Left ventricle myocardium inferior (tissue), 1 donor: Measurements from ENCODE around the gene LPCAT3. TPM values are rescaled to one million over a fixed set of nuclear protein-coding genes. Genes with fewer than 3 reads are reported as not detected.

ENCODE experiments used
- DNase-seq: peaks from one replicate; pipeline ENCODE4 v3.0.0-alpha.2; 2020
- H3K27ac ChIP-seq: fragments of 200-600 bp; replicated peaks from 2 replicates; pipeline ENCODE4 v1.8.0; 2021
- H3K27me3 ChIP-seq: fragments of 200-600 bp; 2 replicates; pipeline ENCODE4 v1.8.0; 2021; ENCODE audit warnings: low read depth
- H3K36me3 ChIP-seq: fragments of 200-600 bp; 2 replicates; pipeline ENCODE4 v1.8.0; 2021
- H3K4me1 ChIP-seq: fragments of 200-600 bp; 2 replicates; pipeline ENCODE4 v1.8.0; 2021
- H3K4me3 ChIP-seq: fragments of 200-600 bp; 2 replicates; pipeline ENCODE4 v1.8.0; 2021; ENCODE audit warnings: mild to moderate bottlenecking, moderate library complexity
- H3K9me3 ChIP-seq: fragments of 200-600 bp; replicated peaks from 2 replicates; pipeline ENCODE4 v1.8.0; 2021
- CTCF ChIP-seq: fragments of 200-600 bp; IDR thresholded peaks from 2 replicates; pipeline ENCODE4 v1.8.0; 2021; ENCODE audit warnings: antibody characterized with exemption, mild to moderate bottlenecking, borderline replicate concordance
- intact Hi-C: fragments of 100-400 bp; cut with micrococcal nuclease; formaldehyde crosslinking; loops from one replicate; pipeline ENCODE4 v1.11.0; 2022
- total RNA-seq: library from RNA; stranded (reverse); fragmentation: NEBNext Ultra II Directional; extraction: Animal tissue kit (Norgen Biotek cat#: 25700); gene quantifications from one replicate; pipeline ENCODE4 v1.2.1, GENCODE V29; 2021
- donor health status: DM: no; HTN: yes; CAD: no; lungs with severe emphysema.

The LPCAT3 gene
- total RNA-seq, 1 donor from 2014 or later, result 35.1 TPM

GRCh38 chr12:6941267-6941666 lies 77.0 kb downstream of the LPCAT3 start:
- DNase-seq, result peak; percentile 28
- peaks cover 34% of the 10 kb centered on the region for H3K36me3 ChIP-seq
- no peak overlapping the region for H3K4me3 ChIP-seq
- intact Hi-C loops, result no loop called here
- peaks cover 90% of the 10 kb centered on the region for H3K4me1 ChIP-seq
- H3K27ac ChIP-seq, result peak overlapping the region; percentile 55
- TF ChIP-seq CTCF, result no peak
- H3K9me3 ChIP-seq, result no peaks in the 10 kb centered on the region
- H3K27me3 ChIP-seq, result no peaks in the 10 kb centered on the region

GRCh38 chr12:6939191-6939540 lies 79.1 kb downstream of the LPCAT3 start:
- Histone ChIP-seq H3K4me3 (no peak overlapping the region), H3K27me3 (no peaks in the 10 kb centered on the region), H3K36me3 (peaks cover 38% of the 10 kb centered on the region), H3K27ac (peak overlapping the region; percentile 97), H3K9me3 (no peaks in the 10 kb centered on the region), H3K4me1 (peaks cover 90% of the 10 kb centered on the region)
- intact Hi-C loops, result no loop called here
- TF ChIP-seq CTCF, result no peak
- no peak for DNase-seq

- peaks cover 38% of the 10 kb centered on the region for H3K36me3 ChIP-seq
- no peaks in the 10 kb centered on the region for H3K9me3 ChIP-seq
- DNase-seq, result no peak
- intact Hi-C loops, result no loop called here
- peaks cover 91% of the 10 kb centered on the region for H3K4me1 ChIP-seq
- no peaks in the 10 kb centered on the region for H3K27me3 ChIP-seq
- TF ChIP-seq CTCF, result no peak
- peak overlapping the region; percentile 85 for H3K4me3 ChIP-seq
- peak overlapping the region; percentile 97 for H3K27ac ChIP-seq
Measured at GRCh38 chr12:6938353-6939190, 79.7 kb downstream of the LPCAT3 start.

GRCh38 chr12:6937481-6938352 lies 80.6 kb downstream of the LPCAT3 start:
- peaks cover 93% of the 10 kb centered on the region for H3K4me1 ChIP-seq
- peak overlapping the region; percentile 85 for H3K4me3 ChIP-seq
- H3K27me3 ChIP-seq, result no peaks in the 10 kb centered on the region
- peak; percentile 93 for DNase-seq
- intact Hi-C loops, result no loop called here
- no peaks in the 10 kb centered on the region for H3K9me3 ChIP-seq
- TF ChIP-seq CTCF, result peak; percentile 97
- H3K27ac ChIP-seq, result peak overlapping the region; percentile 97
- H3K36me3 ChIP-seq, result peaks cover 38% of the 10 kb centered on the region

- no peak for TF ChIP-seq CTCF
- no peaks in the 10 kb centered on the region for H3K27me3 ChIP-seq
- peaks cover 94% of the 10 kb centered on the region for H3K4me1 ChIP-seq
- DNase-seq, result no peak
- H3K36me3 ChIP-seq, result peaks cover 38% of the 10 kb centered on the region
- peak overlapping the region; percentile 97 for H3K27ac ChIP-seq
- H3K9me3 ChIP-seq, result no peaks in the 10 kb centered on the region
- intact Hi-C loops, result no loop called here
- H3K4me3 ChIP-seq, result peak overlapping the region; percentile 85
Measured at GRCh38 chr12:6936636-6937480, 81.4 kb downstream of the LPCAT3 start.
